ENCODE measurements around the gene PDAP1. TPM values are rescaled to one million over a fixed set of nuclear protein-coding genes. Genes with fewer than 3 reads are reported as not detected.

The PDAP1 gene
- total and polyA plus RNA-seq, 2 of the 13 experiments (the other 11 are each of a cell fraction or from before 2014, with no cell fraction given): 13.0 to 100 TPM

DNA sequence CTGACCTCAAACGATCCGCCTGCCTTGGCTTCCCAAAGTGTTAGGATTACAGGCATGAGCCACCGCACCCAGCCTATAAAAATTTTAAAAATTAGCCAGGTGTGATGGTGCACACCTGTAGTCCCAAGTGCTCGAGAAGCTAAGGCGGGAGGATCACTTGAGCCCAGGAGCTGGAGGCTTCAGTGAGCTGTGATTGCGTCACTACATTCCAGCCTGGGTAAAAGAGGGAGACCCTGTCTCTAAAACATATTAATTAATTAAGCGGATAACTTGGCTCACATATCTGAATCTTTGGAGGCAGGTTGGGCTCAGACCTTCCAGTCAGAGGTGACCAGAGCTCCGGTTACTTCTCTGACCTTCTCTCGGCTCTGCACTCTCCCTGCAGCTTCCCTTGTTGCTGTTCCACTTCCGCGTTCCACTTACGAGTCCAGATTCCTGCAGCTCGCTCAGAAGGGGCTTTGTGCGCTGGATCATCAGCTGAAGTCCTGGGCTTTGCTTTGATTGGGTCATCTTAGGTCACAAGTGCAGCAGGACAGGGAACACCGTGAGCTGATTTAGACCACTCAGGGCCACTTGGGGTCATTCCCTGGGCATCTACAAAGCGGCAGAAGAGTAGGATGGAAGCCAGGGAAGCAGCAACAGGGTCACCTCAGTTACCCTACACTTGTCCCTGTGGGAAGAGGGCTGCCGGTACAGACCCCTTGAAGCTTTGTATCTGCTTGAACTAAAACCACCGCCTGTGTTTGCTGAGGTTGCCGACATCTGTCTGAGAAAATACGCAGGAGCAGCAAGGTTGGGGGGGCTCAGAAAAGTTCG lies 35.9 kb downstream of the PDAP1 start (continued):
- no peak for TF ChIP-seq ARNT2 (CRISPR knock-in tag; IDR thresholded peaks at IDR 0.05; ENCODE audit: low read depth)
- no peak for TF ChIP-seq ZMYM2 (CRISPR knock-in tag; IDR thresholded peaks at IDR 0.05)
- TF ChIP-seq SIN3A (IDR thresholded peaks at IDR 0.05; ENCODE audit: borderline replicate concordance, low read depth, low read length): peak; percentile 89
- TF ChIP-seq, protein P1, sequence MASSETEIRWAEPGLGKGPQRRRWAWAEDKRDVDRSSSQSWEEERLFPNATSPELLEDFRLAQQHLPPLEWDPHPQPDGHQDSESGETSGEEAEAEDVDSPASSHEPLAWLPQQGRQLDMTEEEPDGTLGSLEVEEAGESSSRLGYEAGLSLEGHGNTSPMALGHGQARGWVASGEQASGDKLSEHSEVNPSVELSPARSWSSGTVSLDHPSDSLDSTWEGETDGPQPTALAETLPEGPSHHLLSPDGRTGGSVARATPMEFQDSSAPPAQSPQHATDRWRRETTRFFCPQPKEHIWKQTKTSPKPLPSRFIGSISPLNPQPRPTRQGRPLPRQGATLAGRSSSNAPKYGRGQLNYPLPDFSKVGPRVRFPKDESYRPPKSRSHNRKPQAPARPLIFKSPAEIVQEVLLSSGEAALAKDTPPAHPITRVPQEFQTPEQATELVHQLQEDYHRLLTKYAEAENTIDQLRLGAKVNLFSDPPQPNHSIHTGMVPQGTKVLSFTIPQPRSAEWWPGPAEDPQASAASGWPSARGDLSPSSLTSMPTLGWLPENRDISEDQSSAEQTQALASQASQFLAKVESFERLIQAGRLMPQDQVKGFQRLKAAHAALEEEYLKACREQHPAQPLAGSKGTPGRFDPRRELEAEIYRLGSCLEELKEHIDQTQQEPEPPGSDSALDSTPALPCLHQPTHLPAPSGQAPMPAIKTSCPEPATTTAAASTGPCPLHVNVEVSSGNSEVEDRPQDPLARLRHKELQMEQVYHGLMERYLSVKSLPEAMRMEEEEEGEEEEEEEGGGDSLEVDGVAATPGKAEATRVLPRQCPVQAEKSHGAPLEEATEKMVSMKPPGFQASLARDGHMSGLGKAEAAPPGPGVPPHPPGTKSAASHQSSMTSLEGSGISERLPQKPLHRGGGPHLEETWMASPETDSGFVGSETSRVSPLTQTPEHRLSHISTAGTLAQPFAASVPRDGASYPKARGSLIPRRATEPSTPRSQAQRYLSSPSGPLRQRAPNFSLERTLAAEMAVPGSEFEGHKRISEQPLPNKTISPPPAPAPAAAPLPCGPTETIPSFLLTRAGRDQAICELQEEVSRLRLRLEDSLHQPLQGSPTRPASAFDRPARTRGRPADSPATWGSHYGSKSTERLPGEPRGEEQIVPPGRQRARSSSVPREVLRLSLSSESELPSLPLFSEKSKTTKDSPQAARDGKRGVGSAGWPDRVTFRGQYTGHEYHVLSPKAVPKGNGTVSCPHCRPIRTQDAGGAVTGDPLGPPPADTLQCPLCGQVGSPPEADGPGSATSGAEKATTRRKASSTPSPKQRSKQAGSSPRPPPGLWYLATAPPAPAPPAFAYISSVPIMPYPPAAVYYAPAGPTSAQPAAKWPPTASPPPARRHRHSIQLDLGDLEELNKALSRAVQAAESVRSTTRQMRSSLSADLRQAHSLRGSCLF (CRISPR knock-in tag; IDR thresholded peaks at IDR 0.05; ENCODE audit: borderline replicate concordance): no peak
- TF ChIP-seq ZBTB38 (CRISPR knock-in tag; IDR thresholded peaks at IDR 0.05): peak; percentile 41; the same call in 1 of the 2 replicates
- peak; percentile 47; the same call in 1 of the 2 replicates for TF ChIP-seq ZNF747 (CRISPR knock-in tag; IDR thresholded peaks at IDR 0.05; ENCODE audit: borderline replicate concordance)
- no peak for TF ChIP-seq WIZ (CRISPR knock-in tag; IDR thresholded peaks at IDR 0.05)
- peak; percentile 90 for TF ChIP-seq CEBPG (CRISPR knock-in tag; IDR thresholded peaks at IDR 0.05)
- no peak for TF ChIP-seq ZNF83 (CRISPR knock-in tag; IDR thresholded peaks at IDR 0.05; ENCODE audit: borderline replicate concordance)
- TF ChIP-seq, protein P2, sequence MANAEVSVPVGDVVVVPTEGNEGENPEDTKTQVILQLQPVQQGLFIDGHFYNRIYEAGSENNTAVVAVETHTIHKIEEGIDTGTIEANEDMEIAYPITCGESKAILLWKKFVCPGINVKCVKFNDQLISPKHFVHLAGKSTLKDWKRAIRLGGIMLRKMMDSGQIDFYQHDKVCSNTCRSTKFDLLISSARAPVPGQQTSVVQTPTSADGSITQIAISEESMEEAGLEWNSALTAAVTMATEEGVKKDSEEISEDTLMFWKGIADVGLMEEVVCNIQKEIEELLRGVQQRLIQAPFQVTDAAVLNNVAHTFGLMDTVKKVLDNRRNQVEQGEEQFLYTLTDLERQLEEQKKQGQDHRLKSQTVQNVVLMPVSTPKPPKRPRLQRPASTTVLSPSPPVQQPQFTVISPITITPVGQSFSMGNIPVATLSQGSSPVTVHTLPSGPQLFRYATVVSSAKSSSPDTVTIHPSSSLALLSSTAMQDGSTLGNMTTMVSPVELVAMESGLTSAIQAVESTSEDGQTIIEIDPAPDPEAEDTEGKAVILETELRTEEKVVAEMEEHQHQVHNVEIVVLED (CRISPR knock-in tag; IDR thresholded peaks at IDR 0.05; ENCODE audit: borderline replicate concordance): peak; percentile 51; the same call in 1 of the 2 replicates
- no peak for TF ChIP-seq HNRNPLL (IDR thresholded peaks at IDR 0.05; ENCODE audit: low read depth, low read length, poor library complexity, severe bottlenecking)
- TF ChIP-seq ZSCAN25 (CRISPR knock-in tag; IDR thresholded peaks at IDR 0.05): peak; percentile 64; the same call in 1 of the 2 replicates
- no peak for TF ChIP-seq ZNF713 (CRISPR knock-in tag; IDR thresholded peaks at IDR 0.05)
- TF ChIP-seq, protein P3, sequence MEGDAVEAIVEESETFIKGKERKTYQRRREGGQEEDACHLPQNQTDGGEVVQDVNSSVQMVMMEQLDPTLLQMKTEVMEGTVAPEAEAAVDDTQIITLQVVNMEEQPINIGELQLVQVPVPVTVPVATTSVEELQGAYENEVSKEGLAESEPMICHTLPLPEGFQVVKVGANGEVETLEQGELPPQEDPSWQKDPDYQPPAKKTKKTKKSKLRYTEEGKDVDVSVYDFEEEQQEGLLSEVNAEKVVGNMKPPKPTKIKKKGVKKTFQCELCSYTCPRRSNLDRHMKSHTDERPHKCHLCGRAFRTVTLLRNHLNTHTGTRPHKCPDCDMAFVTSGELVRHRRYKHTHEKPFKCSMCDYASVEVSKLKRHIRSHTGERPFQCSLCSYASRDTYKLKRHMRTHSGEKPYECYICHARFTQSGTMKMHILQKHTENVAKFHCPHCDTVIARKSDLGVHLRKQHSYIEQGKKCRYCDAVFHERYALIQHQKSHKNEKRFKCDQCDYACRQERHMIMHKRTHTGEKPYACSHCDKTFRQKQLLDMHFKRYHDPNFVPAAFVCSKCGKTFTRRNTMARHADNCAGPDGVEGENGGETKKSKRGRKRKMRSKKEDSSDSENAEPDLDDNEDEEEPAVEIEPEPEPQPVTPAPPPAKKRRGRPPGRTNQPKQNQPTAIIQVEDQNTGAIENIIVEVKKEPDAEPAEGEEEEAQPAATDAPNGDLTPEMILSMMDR (CRISPR knock-in tag; IDR thresholded peaks at IDR 0.05): 0 out of 2 replicates have a peak, but pooled peaks have one; percentile 13
- peak; percentile 98 for TF ChIP-seq ZNF331 (CRISPR knock-in tag; IDR thresholded peaks at IDR 0.05)
- no peak for TF ChIP-seq SMAD9 (CRISPR knock-in tag; IDR thresholded peaks at IDR 0.05)
- no peak for TF ChIP-seq ZFP90 (CRISPR knock-in tag; IDR thresholded peaks at IDR 0.05; ENCODE audit: borderline replicate concordance)
- TF ChIP-seq HDAC1 (CRISPR knock-in tag; IDR thresholded peaks at IDR 0.05): peak; percentile 85
- TF ChIP-seq ZNF205 (CRISPR knock-in tag; IDR thresholded peaks at IDR 0.05): no peak; the same call in 1 of the 2 replicates
